GM21723 (cell line): ENCODE data around the gene HMCES.
"Not testable (repeated sequence)": the region's sequence is repeated elsewhere in the genome, so short reads cannot be mapped to it uniquely, and the experiment has no call there.

Source experiments
- ATAC-seq: cut with Tn5 transposase; IDR thresholded peaks from one replicate; pipeline ENCODE4 v1.9.1; 2021; ENCODE audit warnings: mild to moderate bottlenecking, moderate library complexity; ENCODE audit not compliant: unreplicated experiment

The HMCES gene

DNA sequence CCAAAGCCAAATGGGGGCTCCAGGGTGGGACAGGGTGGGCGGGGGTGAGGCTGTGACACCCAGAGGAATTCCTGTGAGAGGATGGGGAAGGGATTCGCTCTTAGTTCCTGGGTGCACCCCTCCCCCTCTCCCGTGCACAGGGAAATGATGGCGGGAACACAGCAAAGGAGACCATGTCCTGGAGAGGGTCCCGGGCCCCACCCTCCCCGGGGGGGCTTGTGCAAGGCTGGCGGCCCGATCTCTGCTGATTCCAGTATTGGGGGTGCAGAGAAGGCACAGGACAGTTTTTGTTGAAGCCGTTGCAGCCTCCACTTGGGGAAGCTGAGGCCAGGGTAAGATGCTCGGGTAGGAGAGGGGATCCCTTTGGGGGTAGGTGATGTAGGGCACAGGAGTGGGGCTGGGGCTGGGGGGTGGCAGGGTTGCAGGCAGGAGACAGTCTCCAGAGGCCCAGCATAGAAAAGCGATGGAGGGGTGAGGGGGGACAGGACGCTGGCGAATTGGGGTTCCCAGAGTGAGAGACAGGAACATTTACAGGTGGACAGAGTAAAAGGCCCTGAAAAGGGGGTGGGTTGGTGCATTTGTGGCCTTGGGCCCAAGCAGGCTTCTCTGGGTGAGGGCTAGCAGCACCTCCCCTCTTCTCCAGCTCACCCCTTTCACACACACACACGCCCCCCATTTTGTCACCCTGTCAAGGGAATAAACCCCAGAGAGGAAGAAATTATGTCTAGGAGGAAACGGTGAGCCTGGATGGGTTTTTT, 38.5 kb downstream of the HMCES start:
- no peak for ATAC-seq

DNA sequence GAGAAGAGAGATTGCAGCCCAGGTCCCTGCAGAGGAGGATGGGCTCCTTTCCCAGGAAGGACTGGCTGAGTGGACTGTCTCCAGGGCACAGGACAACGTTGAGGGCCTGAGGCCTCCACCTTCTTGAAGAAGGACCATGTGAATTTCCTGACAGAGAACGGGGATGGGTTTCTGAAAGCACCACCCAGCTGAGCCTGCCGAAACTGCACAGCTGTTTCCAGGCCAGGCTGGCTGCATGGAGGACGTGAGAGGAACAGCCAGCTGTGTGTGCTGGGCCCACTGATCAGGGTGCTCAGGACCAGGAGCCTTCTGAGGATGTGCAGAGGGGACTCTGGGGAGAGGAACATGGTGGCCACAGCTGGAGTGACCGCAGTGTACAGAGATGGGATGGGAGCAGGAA, 39.2 kb downstream of the HMCES start:
- ATAC-seq, result no peak

DNA sequence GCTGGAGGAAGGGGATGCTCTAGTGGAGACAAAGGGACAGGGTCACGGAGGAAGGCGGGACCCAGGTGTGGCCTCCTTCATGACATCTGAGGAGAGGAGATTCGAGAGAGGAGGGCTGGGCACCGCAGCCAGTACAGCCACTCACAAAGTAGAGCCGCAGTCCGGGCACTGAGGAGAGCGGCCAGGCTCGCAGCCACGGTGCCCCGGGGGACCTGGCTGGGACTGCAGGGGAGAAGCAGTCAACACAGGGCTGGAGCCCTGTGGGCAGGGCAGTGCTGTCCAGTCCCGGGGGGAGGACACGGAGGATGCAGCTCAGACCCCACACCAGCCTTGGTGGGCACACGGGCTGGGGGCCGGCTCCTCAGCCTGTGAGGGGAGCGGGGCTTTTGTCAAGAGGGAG, 40.3 kb downstream of the HMCES start:
- no peak for ATAC-seq

DNA sequence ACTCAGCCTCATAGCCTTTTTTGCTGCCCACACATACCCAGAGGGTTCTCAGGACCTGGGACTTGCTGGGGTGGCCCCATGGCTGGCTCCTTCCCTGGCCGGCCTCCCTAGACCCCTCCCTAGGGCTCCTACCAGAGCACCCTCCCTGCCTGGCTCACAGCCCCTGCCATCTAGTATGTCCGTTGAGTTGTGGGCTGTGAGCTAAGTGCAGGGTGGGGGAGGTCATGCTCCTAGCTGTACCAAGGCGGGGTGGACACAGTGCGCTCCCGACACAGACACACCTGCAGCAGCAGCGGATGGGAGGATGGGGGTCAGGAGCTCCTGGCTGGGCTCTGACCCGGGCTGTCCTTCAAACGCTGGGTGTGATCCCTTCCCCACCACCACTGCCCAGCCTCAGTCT, 41.6 kb downstream of the HMCES start:
- no peak for ATAC-seq

DNA sequence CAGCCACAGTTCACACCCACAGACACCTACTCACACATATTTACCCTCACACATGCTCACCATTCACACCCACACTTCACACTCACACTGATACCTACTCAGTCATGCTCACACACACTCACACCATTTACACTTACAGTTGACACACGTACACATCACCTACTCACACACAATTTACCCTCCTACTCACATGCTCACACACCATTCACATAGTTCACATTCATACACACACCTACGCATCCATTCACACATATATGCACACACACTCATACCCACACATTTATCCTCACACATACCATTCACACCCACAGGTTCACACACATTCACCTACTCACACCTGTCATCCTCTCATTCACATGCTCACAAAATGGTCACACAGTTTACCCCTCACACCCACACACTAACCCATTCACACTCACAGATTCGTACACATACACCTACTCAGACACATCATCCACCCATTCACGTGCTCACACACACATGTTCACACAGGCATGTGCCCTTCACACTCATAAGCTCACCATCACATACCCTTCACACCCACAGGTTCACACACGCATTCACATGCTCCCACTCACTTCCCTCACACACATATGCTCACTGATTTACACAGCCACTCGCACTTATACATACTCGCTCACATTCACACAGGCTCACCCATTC, 42.3 kb downstream of the HMCES start:
- ATAC-seq, result no peak

DNA sequence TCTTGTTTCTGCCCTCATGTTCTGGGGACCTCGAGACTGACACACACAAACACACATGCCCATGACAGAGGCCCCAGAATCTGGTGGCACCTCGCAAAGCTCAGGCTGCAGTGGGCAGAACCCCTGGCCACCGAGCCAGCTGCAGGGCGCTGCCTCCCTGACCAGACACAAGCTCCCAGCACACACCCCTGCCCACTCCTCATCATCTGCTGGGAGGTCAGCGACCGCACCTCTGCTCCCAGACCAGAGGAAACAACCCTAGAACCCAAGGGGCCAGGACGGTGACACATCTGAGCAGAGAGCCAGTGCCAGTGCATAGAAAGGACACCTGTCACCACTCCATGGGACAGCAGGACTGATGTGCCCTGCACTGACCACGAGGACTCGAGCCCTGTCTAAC, 43.2 kb downstream of the HMCES start:
- no peak for ATAC-seq

DNA sequence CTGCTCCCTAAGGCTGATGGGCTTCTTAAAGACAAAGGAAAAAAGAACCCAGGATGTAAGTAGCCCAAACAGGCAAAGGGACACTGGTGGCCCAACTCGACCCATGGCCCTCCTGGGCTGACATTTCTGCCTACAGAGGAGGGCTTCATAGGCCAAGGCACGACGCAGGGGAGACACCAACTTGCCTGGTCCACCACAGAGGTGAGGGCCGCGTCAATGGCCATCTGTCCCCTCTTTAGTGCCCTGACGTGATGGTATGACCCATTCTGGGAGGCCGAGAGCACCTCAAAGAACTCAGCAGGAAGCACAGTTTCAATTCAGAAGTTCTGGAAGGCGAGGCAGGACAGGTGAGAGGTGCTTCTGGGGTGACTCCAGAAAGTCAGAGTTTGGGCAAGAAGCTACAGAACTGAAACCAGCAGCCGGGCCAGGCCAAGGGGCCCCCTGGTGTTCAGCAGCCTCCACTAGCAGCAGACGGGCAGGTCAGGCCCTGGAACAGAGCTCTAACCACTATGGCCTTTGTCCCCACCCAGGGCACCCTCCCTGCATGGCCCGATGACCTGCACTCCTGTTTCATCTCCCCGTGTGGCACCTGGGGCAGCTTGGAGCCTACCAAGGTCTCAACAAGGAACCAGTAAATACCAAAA, 45.1 kb downstream of the HMCES start:
- ATAC-seq, result no peak

DNA sequence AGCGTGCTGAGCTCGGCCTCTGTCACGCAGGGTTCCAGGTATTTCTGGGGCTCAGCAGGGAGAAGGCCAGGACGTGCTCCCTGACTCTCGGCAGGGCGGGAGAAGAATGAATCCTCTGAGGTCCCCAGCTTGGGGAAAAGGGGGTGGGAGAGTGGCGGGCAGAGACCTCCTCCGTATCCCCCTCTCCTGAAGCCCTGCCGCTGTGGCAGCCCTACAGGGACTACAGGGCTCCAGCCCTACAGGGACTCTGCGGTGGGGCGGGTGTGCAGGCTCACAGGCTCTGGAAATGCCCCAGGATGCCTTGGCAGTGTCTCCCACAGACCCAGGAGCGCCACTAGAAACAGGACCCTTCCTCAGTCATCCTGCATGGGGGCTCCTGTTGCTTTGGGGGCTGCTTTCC, 46.2 kb downstream of the HMCES start:
- no peak for ATAC-seq

DNA sequence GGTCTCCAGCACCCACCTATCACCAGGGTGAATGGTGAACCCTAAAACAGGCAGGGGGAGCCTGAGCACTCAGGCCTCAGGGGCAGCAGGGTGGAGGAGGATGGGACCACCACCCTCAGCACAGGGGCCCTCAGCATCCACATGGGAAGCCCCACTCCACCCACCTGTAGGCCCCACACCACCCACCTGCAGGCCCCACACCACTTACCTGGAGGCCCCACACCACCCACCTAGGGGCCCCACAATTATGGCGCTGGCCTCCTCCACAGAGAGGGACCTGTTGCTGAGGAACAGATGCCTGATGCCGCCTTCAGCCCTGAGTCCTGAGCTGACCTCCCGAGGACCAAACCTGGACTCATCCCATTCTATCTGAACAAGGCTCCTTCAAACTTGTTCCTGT, 46.7 kb downstream of the HMCES start:
- no peak for ATAC-seq

DNA sequence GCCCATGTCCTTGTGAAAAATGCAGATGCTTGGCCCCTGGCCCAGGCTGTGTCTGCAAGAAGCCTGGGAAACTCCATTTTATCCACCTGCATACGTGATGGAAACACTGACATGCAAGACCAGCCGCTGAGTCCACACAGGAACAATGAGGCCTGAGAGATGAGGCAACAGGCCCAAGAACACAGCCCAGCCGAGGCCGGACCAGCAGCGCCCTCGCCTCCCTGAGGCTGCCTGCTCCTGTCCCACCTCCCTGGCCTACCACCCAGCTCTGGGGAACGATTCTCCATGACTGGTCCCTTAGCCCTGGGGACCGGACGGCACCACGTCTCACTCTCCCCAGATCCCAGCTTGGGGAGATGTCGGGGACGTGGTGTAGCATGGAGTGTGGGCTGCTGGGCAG, 47.5 kb downstream of the HMCES start:
- no peak for ATAC-seq

DNA sequence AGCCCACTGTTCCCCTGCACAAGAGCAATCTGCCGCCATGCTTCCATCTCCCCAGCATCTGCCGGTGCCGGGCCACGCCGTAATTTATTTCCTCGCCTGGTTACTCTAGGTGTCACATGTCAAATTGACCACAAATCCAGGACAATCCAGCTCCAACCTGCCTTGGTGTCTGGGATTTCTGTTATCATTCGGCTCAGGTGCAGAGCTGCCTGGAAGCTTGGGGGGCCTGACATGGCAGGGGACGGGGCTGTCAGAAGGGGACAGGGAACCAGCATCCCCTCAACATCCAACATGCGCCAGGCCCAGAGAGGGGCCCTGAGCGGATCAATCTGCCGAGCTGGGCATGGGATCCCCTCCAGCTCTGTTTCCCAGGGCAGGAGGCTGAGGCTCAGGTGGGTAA, 47.9 kb downstream of the HMCES start:
- no peak for ATAC-seq

DNA sequence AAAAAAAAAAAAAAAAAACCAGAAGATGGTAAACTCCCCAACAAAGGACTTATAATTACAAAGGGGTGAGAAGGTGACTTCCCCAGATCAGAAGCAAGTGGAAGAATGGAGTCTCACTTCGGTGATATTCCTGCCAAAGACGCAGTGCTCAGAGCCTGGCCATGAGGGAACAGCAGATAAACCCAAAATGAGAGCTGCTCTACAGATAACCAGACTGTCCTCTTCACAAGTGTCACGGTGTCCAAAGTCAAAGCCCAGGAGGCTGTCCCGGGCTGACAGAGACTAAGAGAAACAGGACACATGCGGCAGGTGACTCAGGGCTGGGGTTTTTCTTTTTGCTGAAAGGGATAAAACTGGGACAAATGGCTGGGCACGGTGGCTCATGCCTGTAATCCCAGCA, 48.8 kb downstream of the HMCES start:
- ATAC-seq, result no peak

DNA sequence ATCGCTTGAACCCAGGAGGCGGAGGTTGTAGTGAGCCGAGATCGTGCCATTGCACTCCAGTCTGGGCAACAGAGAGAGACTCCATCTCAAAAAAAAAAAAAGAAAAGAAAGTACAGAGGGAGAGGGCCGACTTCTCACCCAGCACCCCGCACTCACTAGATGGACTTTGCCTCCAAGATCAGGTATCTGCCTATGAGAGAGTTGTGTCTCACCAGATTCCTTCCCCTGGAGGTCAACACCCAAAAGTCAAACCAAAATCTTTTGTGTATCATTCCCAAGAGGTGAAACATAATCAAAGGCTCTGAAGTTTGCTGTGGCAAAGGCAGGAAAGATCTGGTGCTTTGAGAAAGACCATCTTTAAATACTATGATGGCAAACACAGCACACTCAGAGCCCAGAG, 51.2 kb downstream of the HMCES start:
- ATAC-seq, result no peak

DNA sequence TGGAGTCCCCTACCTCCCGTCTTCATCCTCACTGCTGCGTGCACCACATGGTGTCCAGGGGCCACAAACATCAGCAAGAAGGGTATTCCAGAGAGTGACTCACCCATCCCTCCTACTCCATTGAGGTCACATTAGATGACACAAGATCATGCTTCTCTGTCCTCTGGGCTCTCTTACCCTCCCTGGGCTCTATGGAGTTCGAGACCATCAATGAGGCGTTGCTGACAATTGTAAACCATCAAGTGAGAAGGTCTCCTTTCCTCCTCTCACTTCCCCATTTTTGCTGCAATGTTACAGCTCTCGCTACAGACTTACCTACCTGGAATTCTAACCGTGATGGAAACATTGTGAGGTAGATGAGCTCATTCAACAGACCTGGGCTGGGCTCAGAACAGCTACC, 51.7 kb downstream of the HMCES start:
- no peak for ATAC-seq

DNA sequence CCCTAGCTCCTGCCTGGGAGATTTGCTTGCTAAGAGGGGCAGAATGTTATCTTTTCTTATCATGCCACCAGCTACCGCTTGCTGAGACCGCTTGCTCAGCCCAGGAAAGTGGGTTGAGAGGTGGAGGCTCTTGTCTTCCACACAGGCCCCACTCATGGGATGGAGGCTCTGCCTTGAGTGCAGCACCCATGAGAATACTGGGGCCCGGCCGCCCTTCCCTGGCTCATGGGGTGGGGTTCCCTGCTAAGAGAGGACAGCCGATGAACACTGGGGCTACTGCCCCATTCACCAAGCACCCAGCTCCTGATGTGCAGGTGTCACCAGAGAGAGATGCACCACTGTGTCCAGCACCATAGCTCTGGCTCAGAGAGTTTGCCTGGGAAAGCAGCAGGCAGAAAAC, 55.2 kb downstream of the HMCES start:
- no peak for ATAC-seq

DNA sequence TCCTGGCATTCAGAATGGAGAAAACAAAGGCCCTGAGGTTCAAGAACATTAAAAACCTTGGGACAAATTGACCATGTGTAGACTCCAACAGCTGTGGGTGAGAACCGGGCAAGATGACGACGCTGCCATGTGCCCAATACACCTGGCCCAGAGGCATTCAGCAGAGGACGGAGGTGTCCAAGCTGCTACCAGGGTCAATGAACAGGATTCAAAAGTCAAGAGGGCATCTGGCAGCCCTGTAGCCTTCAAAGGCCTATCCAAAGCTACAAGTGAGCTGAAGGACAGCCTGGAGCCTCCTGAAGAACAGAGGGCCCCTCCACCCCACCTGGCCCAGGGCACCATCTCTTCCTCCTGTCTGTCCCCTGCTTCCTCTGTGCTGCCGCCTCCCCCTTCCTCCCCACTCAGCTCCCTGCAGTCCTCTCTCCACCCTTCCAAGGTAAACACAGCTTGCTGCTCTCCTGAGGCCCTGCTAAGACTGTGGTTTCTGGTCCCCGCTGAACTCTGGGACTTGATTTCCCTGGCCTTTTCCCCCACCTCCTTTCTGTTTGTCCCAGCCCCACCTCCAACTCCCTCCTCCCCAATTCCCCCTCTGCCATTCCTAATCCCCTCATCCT, 57.5 kb downstream of the HMCES start:
- no peak for ATAC-seq

DNA sequence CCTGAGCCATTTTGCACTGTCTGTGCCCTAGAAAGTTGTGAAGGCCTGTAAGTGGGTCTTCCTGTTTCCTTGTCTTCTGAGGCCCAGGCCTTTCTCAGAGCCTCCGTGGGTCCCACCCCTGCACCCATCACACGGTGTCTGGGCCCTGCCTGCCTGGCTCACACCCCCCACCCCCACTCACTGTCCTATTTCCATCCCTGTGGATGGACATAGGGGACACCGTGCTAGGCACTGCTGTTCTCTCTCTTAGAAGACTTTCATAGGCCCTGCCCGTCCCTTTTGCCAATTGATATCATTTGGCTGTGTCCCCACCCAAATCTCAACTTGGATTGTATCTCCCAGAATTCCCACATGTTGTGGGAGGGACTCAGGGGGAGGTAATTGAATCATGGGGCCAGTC, 59.0 kb downstream of the HMCES start:
- ATAC-seq, result not testable (repeated sequence)

DNA sequence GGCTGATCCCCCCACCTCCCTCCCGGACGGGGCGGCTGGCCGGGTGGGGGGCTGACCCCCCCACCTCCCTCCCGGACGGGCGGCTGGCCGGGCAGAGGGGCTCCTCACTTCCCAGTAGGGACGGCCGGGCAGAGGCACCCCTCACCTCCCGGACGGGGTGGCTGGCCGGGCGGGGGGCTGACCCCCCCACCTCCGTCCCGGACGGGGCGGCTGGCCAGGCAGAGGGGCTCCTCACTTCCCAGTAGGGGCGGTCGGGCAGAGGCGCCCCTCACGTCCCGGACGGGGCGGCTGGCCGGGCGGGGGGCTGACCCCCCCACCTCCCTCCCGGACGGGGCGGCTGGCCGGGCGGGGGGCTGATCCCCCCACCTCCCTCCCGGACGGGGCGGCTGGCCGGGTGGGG, 60.5 kb downstream of the HMCES start:
- ATAC-seq, result not testable (repeated sequence)

DNA sequence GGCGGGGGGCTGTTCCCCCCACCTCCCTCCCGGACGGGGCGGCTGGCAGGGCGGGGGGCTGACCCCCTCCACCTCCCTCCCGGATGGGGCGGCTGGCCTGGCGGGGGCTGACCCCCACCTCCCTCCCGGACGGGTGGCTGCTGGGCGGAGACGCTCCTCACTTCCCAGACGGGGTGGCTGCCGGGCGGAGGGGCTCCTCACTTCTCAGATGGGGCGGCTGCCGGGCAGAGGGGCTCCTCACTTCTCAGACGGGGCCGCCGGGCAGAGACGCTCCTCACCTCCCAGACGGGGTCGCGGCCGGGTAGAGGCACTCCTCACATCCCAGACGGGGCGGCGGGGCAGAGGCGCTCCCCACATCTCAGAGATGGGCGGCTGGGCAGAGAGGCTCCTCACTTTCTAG, 61.2 kb downstream of the HMCES start:
- ATAC-seq, result not testable (repeated sequence)

DNA sequence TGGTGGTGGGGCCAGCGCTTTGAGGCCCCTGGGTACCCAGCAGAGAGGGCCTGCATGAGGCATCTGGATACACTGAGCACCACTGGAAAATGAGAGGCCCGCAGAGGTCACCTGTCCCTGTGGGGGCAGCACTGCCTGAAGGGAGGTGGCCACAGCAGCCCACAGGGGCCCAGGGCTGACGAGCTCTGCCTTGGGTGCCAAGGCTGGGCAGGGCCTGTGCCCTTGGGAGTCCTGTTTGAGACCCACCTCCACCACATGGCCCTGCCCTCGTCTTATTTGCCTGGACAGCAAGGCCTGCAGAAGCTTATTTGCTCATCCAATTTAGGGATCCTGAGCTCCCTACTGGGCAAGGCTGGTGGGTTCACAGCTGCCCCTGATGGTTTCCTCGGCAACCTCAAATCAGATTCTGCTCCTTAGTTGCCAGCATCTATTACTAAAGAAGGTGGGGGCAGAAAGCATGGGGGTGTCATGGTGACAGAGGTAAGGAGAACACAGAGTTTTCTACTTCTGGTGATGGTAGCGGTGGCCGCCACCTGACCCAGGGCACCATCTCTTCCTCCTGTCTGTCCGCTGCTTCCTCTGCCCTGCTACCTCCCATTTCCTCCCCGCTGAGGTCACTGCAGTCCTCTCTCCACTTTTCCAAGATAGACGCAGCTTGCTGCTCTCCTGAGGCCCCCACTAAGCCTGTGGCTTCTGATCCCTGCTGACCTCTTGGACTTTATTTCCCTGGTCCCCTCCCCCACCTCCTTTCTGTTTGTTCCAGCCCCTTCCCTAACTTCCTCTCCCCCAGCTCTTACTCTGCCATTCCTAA, 62.9 kb downstream of the HMCES start:
- no peak for ATAC-seq
